ENCODE results near the gene LIAS. TPM values are rescaled to one million over a fixed set of nuclear protein-coding genes. Genes with fewer than 3 reads are reported as not detected.

Gene LIAS
- total RNA-seq, 1 donor from 2014 or later, result 9.6 TPM

DNA sequence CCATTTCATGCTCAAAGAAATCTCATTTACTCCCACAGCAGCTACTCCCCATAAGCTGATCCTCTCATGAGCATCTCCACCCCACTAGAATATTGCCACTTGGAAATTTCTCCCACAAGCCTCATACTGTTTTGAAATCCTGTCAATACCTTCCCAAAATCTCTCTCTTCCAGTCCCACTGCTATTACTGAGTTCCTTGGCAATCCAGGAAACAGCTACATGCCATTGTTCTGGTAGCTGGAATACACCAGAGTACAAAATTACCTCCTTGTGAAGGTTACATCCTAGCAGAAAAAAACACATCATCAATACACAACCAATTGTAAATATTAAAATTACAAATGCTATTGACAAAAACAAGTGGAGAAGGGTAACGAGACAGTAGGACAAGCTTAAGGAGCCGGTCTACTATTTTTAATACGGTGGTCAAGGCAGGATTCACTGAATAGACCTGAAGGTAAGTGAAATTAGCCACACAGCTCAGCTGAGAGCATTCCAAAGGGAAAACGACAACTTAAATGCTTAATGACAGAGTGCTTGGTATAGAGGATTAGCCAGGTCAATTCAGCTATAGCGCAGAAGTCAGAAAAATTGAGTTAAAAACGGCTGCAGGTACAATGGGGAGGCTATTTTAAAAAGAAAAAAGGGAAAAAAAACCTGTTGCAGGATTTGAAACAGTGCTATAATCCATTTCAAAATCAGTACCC lies 6.5 kb upstream of the LIAS start:
- Mint-ChIP-seq H3K27me3 (ENCODE audit: low read depth, unreplicated experiment) (no peaks in the 10 kb centered on the region), H3K4me3 (ENCODE audit: unreplicated experiment) (peak overlapping the region; percentile 15), H3K36me3 (ENCODE audit: low read depth, unreplicated experiment) (peaks cover 28% of the 10 kb centered on the region), H3K4me1 (ENCODE audit: low read depth, unreplicated experiment) (peaks cover 29% of the 10 kb centered on the region), H3K27ac (ENCODE audit: unreplicated experiment) (no peak overlapping the region), H3K9me3 (ENCODE audit: unreplicated experiment) (no peaks in the 10 kb centered on the region)
- no peak for DNase-seq (ENCODE audit: low read depth)
- peaks cover 84% of the 10 kb centered on the region for H4K20me1 ChIP-seq (ENCODE audit: insufficient read depth, low read length)
- H3K79me2 ChIP-seq (ENCODE audit: insufficient read depth, low read length), result peaks cover 45% of the 10 kb centered on the region
- TF ChIP-seq CTCF (IDR thresholded peaks at IDR 0.05; ENCODE audit: insufficient read depth, low read depth, low read length) (no peak), EZH2 (IDR thresholded peaks at IDR 0.05; ENCODE audit: insufficient read depth, low read length) (no peak)
- no peak overlapping the region for H3K27ac ChIP-seq (ENCODE audit: low read depth, low read length)
- H3K4me2 ChIP-seq (ENCODE audit: low read length), result no peak overlapping the region
- no peak overlapping the region for H3K4me3 ChIP-seq (ENCODE audit: insufficient read depth, low read depth, low read length)
- H3K9ac ChIP-seq (ENCODE audit: low read length), result no peak overlapping the region
- H3K36me3 ChIP-seq (ENCODE audit: insufficient read depth, low read length), result peaks cover 56% of the 10 kb centered on the region
- no peaks in the 10 kb centered on the region for H3K27me3 ChIP-seq (ENCODE audit: insufficient read depth, low read length)
- no peak for FAIRE-seq
- no peaks in the 10 kb centered on the region for H3K9me3 ChIP-seq (ENCODE audit: insufficient read depth, low read depth, low read length)
- peaks cover 16% of the 10 kb centered on the region for H3K4me1 ChIP-seq (ENCODE audit: insufficient read depth, low read length)
- no peak overlapping the region for H2AFZ ChIP-seq (ENCODE audit: low read depth, low read length)

DNA sequence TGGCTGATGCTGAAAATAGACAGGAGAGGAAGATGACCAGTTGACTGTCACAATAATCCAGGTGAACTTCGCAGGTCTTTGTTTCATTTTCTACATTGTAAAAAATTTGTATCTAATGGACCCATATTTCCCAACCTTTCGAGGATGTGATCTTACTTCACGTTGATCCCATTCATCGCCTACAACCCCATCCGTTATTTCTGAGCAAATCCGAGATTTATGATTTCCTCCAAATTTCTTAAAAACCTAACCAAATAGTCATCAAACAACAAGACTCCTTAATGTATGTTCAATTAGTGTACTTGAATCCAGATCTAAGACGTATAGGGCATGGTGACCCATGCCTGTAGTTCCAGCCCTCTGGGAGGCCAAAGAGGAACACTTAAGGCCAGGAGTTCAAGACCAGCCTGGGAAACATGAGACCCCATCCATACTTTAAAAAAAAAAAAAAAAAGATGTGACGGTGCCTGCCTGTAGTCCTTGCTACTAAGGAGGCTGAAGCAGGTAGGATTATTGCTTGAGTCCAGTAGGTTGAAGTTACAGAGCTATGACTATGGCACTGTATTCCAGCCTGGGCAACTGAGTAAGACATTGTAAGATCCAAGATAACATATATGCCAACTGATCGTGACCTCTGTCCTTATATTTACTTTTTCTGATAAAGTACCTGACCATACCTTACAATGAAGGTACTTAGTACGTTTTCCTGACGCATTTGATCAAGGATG lies 5.8 kb upstream of the LIAS start:
- H3K36me3 Mint-ChIP-seq (ENCODE audit: low read depth, unreplicated experiment), result peaks cover 34% of the 10 kb centered on the region
- no peaks in the 10 kb centered on the region for H3K27me3 ChIP-seq (ENCODE audit: insufficient read depth, low read length)
- H3K27me3 Mint-ChIP-seq (ENCODE audit: low read depth, unreplicated experiment), result no peaks in the 10 kb centered on the region
- DNase-seq (ENCODE audit: low read depth) (no peak), FAIRE-seq (no peak)
- H4K20me1 ChIP-seq (ENCODE audit: insufficient read depth, low read length), result peaks cover 91% of the 10 kb centered on the region
- H3K36me3 ChIP-seq (ENCODE audit: insufficient read depth, low read length), result peaks cover 62% of the 10 kb centered on the region
- H3K79me2 ChIP-seq (ENCODE audit: insufficient read depth, low read length), result peaks cover 52% of the 10 kb centered on the region
- no peak for TF ChIP-seq EZH2 (IDR thresholded peaks at IDR 0.05; ENCODE audit: insufficient read depth, low read length)
- no peak for TF ChIP-seq CTCF (IDR thresholded peaks at IDR 0.05; ENCODE audit: insufficient read depth, low read depth, low read length)
- H3K9me3 Mint-ChIP-seq (ENCODE audit: unreplicated experiment), result no peaks in the 10 kb centered on the region
- H3K27ac Mint-ChIP-seq (ENCODE audit: unreplicated experiment), result peak overlapping the region; percentile 1
- peaks cover 16% of the 10 kb centered on the region for H3K4me1 ChIP-seq (ENCODE audit: insufficient read depth, low read length)
- no peak overlapping the region for H3K4me3 ChIP-seq (ENCODE audit: insufficient read depth, low read depth, low read length)
- peaks cover 29% of the 10 kb centered on the region for H3K4me1 Mint-ChIP-seq (ENCODE audit: low read depth, unreplicated experiment)
- H3K9ac ChIP-seq (ENCODE audit: low read length), result no peak overlapping the region
- H3K9me3 ChIP-seq (ENCODE audit: insufficient read depth, low read depth, low read length), result no peaks in the 10 kb centered on the region
- H2AFZ ChIP-seq (ENCODE audit: low read depth, low read length), result no peak overlapping the region
- no peak overlapping the region for H3K4me2 ChIP-seq (ENCODE audit: low read length)
- peak overlapping the region; percentile 17 for H3K4me3 Mint-ChIP-seq (ENCODE audit: unreplicated experiment)
- H3K27ac ChIP-seq (ENCODE audit: low read depth, low read length), result no peak overlapping the region

DNA sequence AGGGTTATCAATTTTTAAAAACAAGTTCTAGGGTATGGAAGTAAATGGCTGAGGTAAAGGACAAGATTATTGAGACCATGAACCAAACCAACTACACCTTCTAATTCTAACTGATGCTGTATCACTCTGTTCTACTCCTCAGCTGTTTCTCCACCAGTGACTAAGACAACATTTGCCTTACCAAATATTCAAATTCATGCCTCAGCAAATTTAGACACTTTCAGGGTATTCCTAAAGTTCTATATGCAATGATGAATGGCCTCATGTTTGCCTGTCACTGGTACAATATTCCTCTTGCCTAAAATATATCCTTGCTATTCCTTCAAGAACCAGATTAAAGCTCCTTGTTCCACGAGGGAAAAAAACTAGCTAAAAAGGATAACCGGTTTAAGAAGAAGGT lies 5.1 kb upstream of the LIAS start:
- no peak for TF ChIP-seq CTCF (IDR thresholded peaks at IDR 0.05; ENCODE audit: insufficient read depth, low read depth, low read length)
- no peak for TF ChIP-seq EZH2 (IDR thresholded peaks at IDR 0.05; ENCODE audit: insufficient read depth, low read length)
- Mint-ChIP-seq H3K9me3 (ENCODE audit: unreplicated experiment) (no peaks in the 10 kb centered on the region), H3K4me1 (ENCODE audit: low read depth, unreplicated experiment) (peaks cover 29% of the 10 kb centered on the region), H3K27me3 (ENCODE audit: low read depth, unreplicated experiment) (no peaks in the 10 kb centered on the region), H3K36me3 (ENCODE audit: low read depth, unreplicated experiment) (peaks cover 36% of the 10 kb centered on the region), H3K4me3 (ENCODE audit: unreplicated experiment) (no peak overlapping the region), H3K27ac (ENCODE audit: unreplicated experiment) (no peak overlapping the region)
- no peaks in the 10 kb centered on the region for H3K27me3 ChIP-seq (ENCODE audit: insufficient read depth, low read length)
- no peak overlapping the region for H3K4me3 ChIP-seq (ENCODE audit: insufficient read depth, low read depth, low read length)
- H3K9ac ChIP-seq (ENCODE audit: low read length), result no peak overlapping the region
- no peak overlapping the region for H3K4me2 ChIP-seq (ENCODE audit: low read length)
- H3K4me1 ChIP-seq (ENCODE audit: insufficient read depth, low read length), result peaks cover 16% of the 10 kb centered on the region
- H4K20me1 ChIP-seq (ENCODE audit: insufficient read depth, low read length), result peaks cover 87% of the 10 kb centered on the region
- H2AFZ ChIP-seq (ENCODE audit: low read depth, low read length), result no peak overlapping the region
- FAIRE-seq (no peak), DNase-seq (ENCODE audit: low read depth) (no peak)
- peaks cover 59% of the 10 kb centered on the region for H3K79me2 ChIP-seq (ENCODE audit: insufficient read depth, low read length)
- no peak overlapping the region for H3K27ac ChIP-seq (ENCODE audit: low read depth, low read length)
- H3K9me3 ChIP-seq (ENCODE audit: insufficient read depth, low read depth, low read length), result no peaks in the 10 kb centered on the region
- H3K36me3 ChIP-seq (ENCODE audit: insufficient read depth, low read length), result peaks cover 62% of the 10 kb centered on the region

All from astrocyte (in vitro differentiated cells and primary cell).